ENCODE results near the gene MCRIP2.

MCRIP2 gene

GRCh38 chr16:631808-632358, 9.7 kb upstream of the MCRIP2 start:
- DNase-seq (ENCODE audit: low read depth): no peak

GRCh38 chr16:632486-633335, 8.9 kb upstream of the MCRIP2 start:
- no peak for DNase-seq (ENCODE audit: low read depth)

GRCh38 chr16:633336-634050, 8.1 kb upstream of the MCRIP2 start:
- DNase-seq (ENCODE audit: low read depth): no peak

- DNase-seq (ENCODE audit: low read depth): no peak
Observed at GRCh38 chr16:634051-634670, 7.5 kb upstream of the MCRIP2 start.

- DNase-seq (ENCODE audit: low read depth): no peak
Observed at GRCh38 chr16:634996-635395, 6.6 kb upstream of the MCRIP2 start.

GRCh38 chr16:635573-636205, 5.9 kb upstream of the MCRIP2 start:
- no peak for DNase-seq (ENCODE audit: low read depth)

- peak; percentile 85 for DNase-seq (ENCODE audit: low read depth)
Observed at GRCh38 chr16:636206-637080, 5.2 kb upstream of the MCRIP2 start, which contains the start of gene METTL26. TSS of gene METTL26 (minus strand) at chr16:636305. CDS start at chr16:636290, 15 bp downstream.

GRCh38 chr16:637081-638018, 4.3 kb upstream of the MCRIP2 start:
- DNase-seq (ENCODE audit: low read depth): peak; percentile 77

GRCh38 chr16:638034-638543, 3.5 kb upstream of the MCRIP2 start:
- DNase-seq (ENCODE audit: low read depth): no peak

GRCh38 chr16:638836-639235, 2.8 kb upstream of the MCRIP2 start:
- DNase-seq (ENCODE audit: low read depth): no peak

GRCh38 chr16:640614-641013, 1.0 kb upstream of the MCRIP2 start:
- no peak for DNase-seq (ENCODE audit: low read depth)

GRCh38 chr16:642189-643049, 791 bp downstream of the MCRIP2 start:
- no peak for DNase-seq (ENCODE audit: low read depth)

- DNase-seq (ENCODE audit: low read depth): no peak
Observed at GRCh38 chr16:643050-643368, 1.4 kb downstream of the MCRIP2 start.

- no peak for DNase-seq (ENCODE audit: low read depth)
Observed at GRCh38 chr16:644556-644955, 2.9 kb downstream of the MCRIP2 start.

- no peak for DNase-seq (ENCODE audit: low read depth)
Observed at GRCh38 chr16:645852-646678, 4.4 kb downstream of the MCRIP2 start.

GRCh38 chr16:646679-647172, 5.1 kb downstream of the MCRIP2 start:
- no peak for DNase-seq (ENCODE audit: low read depth)

- DNase-seq (ENCODE audit: low read depth): no peak
Observed at GRCh38 chr16:647173-647902, 5.7 kb downstream of the MCRIP2 start.

All from activated T-helper 1 cell treated with Interleukin-2 at 50 U/mL for 16 hours (primary cell).